ENCODE results near the gene GTF2H2. TPM values are rescaled to one million over a fixed set of nuclear protein-coding genes. Genes with fewer than 3 reads are reported as not detected.
"Not testable (repeated sequence)": the region's sequence is repeated elsewhere in the genome, so short reads cannot be mapped to it uniquely, and the experiment has no call there.

The GTF2H2 gene
- total and polyA plus RNA-seq, 2 of the 4 experiments (the other 2 are of a cell fraction), result 13.9 to 18.1 TPM

GRCh38 chr5:71097173-71097929 is 29.9 kb upstream of the GTF2H2 start:
- H2BK5ac ChIP-seq (ENCODE audit: low read depth, low read length, poor library complexity, severe bottlenecking); BruUV-seq (replicated peaks); CTCF ChIA-PET; H4K91ac ChIP-seq (ENCODE audit: insufficient read depth, low read depth, low read length); H4K8ac ChIP-seq (ENCODE audit: low read depth in 2 of 2, low read length in 2 of 2); H3K23ac ChIP-seq (ENCODE audit: low read depth, low read length); H3K4me2 ChIP-seq (ENCODE audit: low read depth, low read length); H3K27me3 ChIP-seq (ENCODE audit: control insufficient read depth, insufficient read depth, low read length); H2BK120ac ChIP-seq (ENCODE audit: low read depth, low read length); H2AK9ac ChIP-seq (replicated peaks; ENCODE audit: low read depth, low read length, poor library complexity); H3K27ac ChIP-seq (ENCODE audit: insufficient read depth, low read length); dilution Hi-C loops (cut with HindIII; ENCODE audit: low sequenced_read_pairs, unreplicated experiment); H3K4me3 ChIP-seq (ENCODE audit: insufficient read depth, low read depth, low read length); in situ Hi-C loops (cut with MboI; ENCODE audit: low sequenced_read_pairs); POLR2A ChIA-PET (ENCODE audit: unreplicated experiment); H2BK15ac ChIP-seq (ENCODE audit: low read depth, low read length); H2BK20ac ChIP-seq (ENCODE audit: low read depth, low read length); H3K79me1 ChIP-seq (ENCODE audit: low read depth in 1 of 2, low read length in 2 of 2); H3K36me3 ChIP-seq (ENCODE audit: control insufficient read depth, insufficient read depth, low read length); ATAC-seq (ENCODE audit: low read depth); H2AK5ac ChIP-seq (ENCODE audit: low read depth, low read length); H3K4ac ChIP-seq (ENCODE audit: low read depth, low read length); H2AFZ ChIP-seq (replicated peaks; ENCODE audit: low read length, poor library complexity); H4K5ac ChIP-seq (ENCODE audit: low read depth, low read length); H3K14ac ChIP-seq (replicated peaks; ENCODE audit: low read depth, low read length); H3K9ac ChIP-seq (ENCODE audit: low read depth, low read length); H3K56ac ChIP-seq (ENCODE audit: extremely low read depth, insufficient read depth, low read length); DNase-seq; H3K9me1 ChIP-seq (ENCODE audit: insufficient read depth, low read length); H3K18ac ChIP-seq (ENCODE audit: low read depth, low read length); H3K9me3 ChIP-seq (ENCODE audit: control insufficient read depth, insufficient read depth, low read length); H3K4me1 ChIP-seq (ENCODE audit: control insufficient read depth, insufficient read depth, low read length); intact Hi-C loops (cut with micrococcal nuclease); H4K20me1 ChIP-seq (ENCODE audit: insufficient read depth, low read length): not testable (repeated sequence)
- no CpG with 5 or more reads among the region's 3 CpGs for WGBS, 2 experiments (ENCODE audit: extremely low coverage in 2 of 2, insufficient read length in 1 of 2)

GRCh38 chr5:71089773-71090172 is 22.3 kb upstream of the GTF2H2 start:
- H3K18ac ChIP-seq (ENCODE audit: low read depth, low read length); H3K27ac ChIP-seq (ENCODE audit: insufficient read depth, low read length); H3K9me1 ChIP-seq (ENCODE audit: insufficient read depth, low read length); BruUV-seq (replicated peaks); in situ Hi-C loops (cut with MboI; ENCODE audit: low sequenced_read_pairs); H2BK15ac ChIP-seq (ENCODE audit: low read depth, low read length); ATAC-seq (ENCODE audit: low read depth); H2AK9ac ChIP-seq (replicated peaks; ENCODE audit: low read depth, low read length, poor library complexity); H3K9me3 ChIP-seq (ENCODE audit: control insufficient read depth, insufficient read depth, low read length); H3K4me1 ChIP-seq (ENCODE audit: control insufficient read depth, insufficient read depth, low read length); H4K8ac ChIP-seq (ENCODE audit: low read depth in 2 of 2, low read length in 2 of 2); H2BK120ac ChIP-seq (ENCODE audit: low read depth, low read length); H2AK5ac ChIP-seq (ENCODE audit: low read depth, low read length); DNase-seq; H2BK20ac ChIP-seq (ENCODE audit: low read depth, low read length); H3K14ac ChIP-seq (replicated peaks; ENCODE audit: low read depth, low read length); H3K56ac ChIP-seq (ENCODE audit: extremely low read depth, insufficient read depth, low read length); intact Hi-C loops (cut with micrococcal nuclease); H4K5ac ChIP-seq (ENCODE audit: low read depth, low read length); H3K27me3 ChIP-seq (ENCODE audit: control insufficient read depth, insufficient read depth, low read length); dilution Hi-C loops (cut with HindIII; ENCODE audit: low sequenced_read_pairs, unreplicated experiment); H3K79me1 ChIP-seq (ENCODE audit: low read depth in 1 of 2, low read length in 2 of 2); CTCF ChIA-PET; H3K23ac ChIP-seq (ENCODE audit: low read depth, low read length); H4K20me1 ChIP-seq (ENCODE audit: insufficient read depth, low read length); H3K4me3 ChIP-seq (ENCODE audit: insufficient read depth, low read depth, low read length); H2BK5ac ChIP-seq (ENCODE audit: low read depth, low read length, poor library complexity, severe bottlenecking); H3K9ac ChIP-seq (ENCODE audit: low read depth, low read length); H4K91ac ChIP-seq (ENCODE audit: insufficient read depth, low read depth, low read length); POLR2A ChIA-PET (ENCODE audit: unreplicated experiment); H2AFZ ChIP-seq (replicated peaks; ENCODE audit: low read length, poor library complexity); H3K4ac ChIP-seq (ENCODE audit: low read depth, low read length); H3K36me3 ChIP-seq (ENCODE audit: control insufficient read depth, insufficient read depth, low read length); H3K4me2 ChIP-seq (ENCODE audit: low read depth, low read length): not testable (repeated sequence)
- no CpG with 5 or more reads among the region's 2 CpGs for WGBS, 2 experiments (ENCODE audit: extremely low coverage in 2 of 2, insufficient read length in 1 of 2)
